Measurements from ENCODE around the gene ASRGL1. TPM values are rescaled to one million over a fixed set of nuclear protein-coding genes. Genes with fewer than 3 reads are reported as not detected.

The ASRGL1 gene
- total and polyA plus RNA-seq, 3 experiments from 2014 or later = 2.7 to 6.5 (median 6.1) TPM

GRCh38 chr11:62401811-62402210 is 64.6 kb downstream of the ASRGL1 start:
- H3K27ac Mint-ChIP-seq = peak overlapping the region; percentile 60 to 96 (median 87)
- Histone ChIP-seq H3K9me3 (ENCODE audit: low read length) (no peaks in the 10 kb centered on the region), H3K4me1 (ENCODE audit: insufficient read depth, low read length) (peaks cover 48% of the 10 kb centered on the region), H3K27ac (ENCODE audit: low read depth, low read length) (no peak overlapping the region), H3K4me3 (ENCODE audit: low read length) (peak overlapping the region; percentile 44), H3K27me3 (ENCODE audit: insufficient read depth, low read length, poor library complexity, severe bottlenecking) (no peaks in the 10 kb centered on the region), H3K36me3 (ENCODE audit: insufficient read depth, low read length) (no peaks in the 10 kb centered on the region)
- H3K4me1 Mint-ChIP-seq = peaks cover 23 to 42% (median 25%) of the 10 kb centered on the region in 3 donors
- peak overlapping the region; percentile 11 to 90 (median 77) for H3K4me3 Mint-ChIP-seq
- POLR2A ChIA-PET = interaction anchor here (0.7 kb wide), 1 partner anchor 142 kb away, joined by 11 read pairs; no protein-coding TSS in a partner anchor
- no peak for DNase-seq
- no peaks in the 10 kb centered on the region for H3K9me3 Mint-ChIP-seq
- no peaks in the 10 kb centered on the region for H3K27me3 Mint-ChIP-seq
- CTCF ChIA-PET = interaction anchor here (0.6 to 4.5 kb wide), 6 partner anchors 8 to 190 kb away, joined by 3 to 26 read pairs (median 4); partner anchors contain the start of gene TUT1
- H3K36me3 Mint-ChIP-seq = no peaks in the 10 kb centered on the region

- peak overlapping the region; percentile 44 for H3K4me3 ChIP-seq (ENCODE audit: low read length)
- peak overlapping the region; percentile 60 to 96 (median 87) for H3K27ac Mint-ChIP-seq
- peak overlapping the region; percentile 11 to 90 (median 77) for H3K4me3 Mint-ChIP-seq
- no peaks in the 10 kb centered on the region for H3K36me3 ChIP-seq (ENCODE audit: insufficient read depth, low read length)
- peaks cover 23 to 42% (median 25%) of the 10 kb centered on the region in 3 donors for H3K4me1 Mint-ChIP-seq
- H3K9me3 ChIP-seq (ENCODE audit: low read length) = no peaks in the 10 kb centered on the region
- POLR2A ChIA-PET = interaction anchor here (0.7 kb wide), 1 partner anchor 141 kb away, joined by 11 read pairs; no protein-coding TSS in a partner anchor
- CTCF ChIA-PET = interaction anchor here (0.6 to 4.5 kb wide), 7 partner anchors 9 to 189 kb away, joined by 3 to 26 read pairs (median 4); partner anchors contain the start of gene TUT1
- no peaks in the 10 kb centered on the region for H3K27me3 Mint-ChIP-seq
- DNase-seq = peak; percentile 6 to 64 (median 45)
- H3K4me1 ChIP-seq (ENCODE audit: insufficient read depth, low read length) = peaks cover 48% of the 10 kb centered on the region
- H3K27me3 ChIP-seq (ENCODE audit: insufficient read depth, low read length, poor library complexity, severe bottlenecking) = no peaks in the 10 kb centered on the region
- H3K27ac ChIP-seq (ENCODE audit: low read depth, low read length) = no peak overlapping the region
- no peaks in the 10 kb centered on the region for H3K36me3 Mint-ChIP-seq
- H3K9me3 Mint-ChIP-seq = no peaks in the 10 kb centered on the region
These were observed 65.1 kb downstream of the ASRGL1 start for GRCh38 chr11:62402226-62402959.

GRCh38 chr11:62402960-62403730 is 65.9 kb downstream of the ASRGL1 start:
- H3K9me3 ChIP-seq (ENCODE audit: low read length) = no peaks in the 10 kb centered on the region
- peaks cover 48% of the 10 kb centered on the region for H3K4me1 ChIP-seq (ENCODE audit: insufficient read depth, low read length)
- Mint-ChIP-seq H3K4me3 (peak overlapping the region; percentile 10 to 90 (median 71)), H3K27ac (peak overlapping the region; percentile 24 to 96 (median 84)), H3K36me3 (no peaks in the 10 kb centered on the region), H3K9me3 (no peaks in the 10 kb centered on the region), H3K4me1 (peaks cover 23 to 42% (median 25%) of the 10 kb centered on the region in 3 donors), H3K27me3 (no peaks in the 10 kb centered on the region)
- ChIA-PET POLR2A (no interaction called here), CTCF (interaction anchor here (1.3 to 4.5 kb wide), 4 partner anchors 9 to 21 kb away, joined by 4 to 26 read pairs (median 12); no protein-coding TSS in a partner anchor)
- no peaks in the 10 kb centered on the region for H3K27me3 ChIP-seq (ENCODE audit: insufficient read depth, low read length, poor library complexity, severe bottlenecking)
- no peaks in the 10 kb centered on the region for H3K36me3 ChIP-seq (ENCODE audit: insufficient read depth, low read length)
- H3K4me3 ChIP-seq (ENCODE audit: low read length) = peak overlapping the region; percentile 44
- no peak overlapping the region for H3K27ac ChIP-seq (ENCODE audit: low read depth, low read length)
- DNase-seq = no peak

GRCh38 chr11:62404435-62404834 is 67.2 kb downstream of the ASRGL1 start:
- H3K9me3 ChIP-seq (ENCODE audit: low read length) = no peaks in the 10 kb centered on the region
- no peak overlapping the region for H3K4me3 ChIP-seq (ENCODE audit: low read length)
- no peaks in the 10 kb centered on the region for H3K27me3 ChIP-seq (ENCODE audit: insufficient read depth, low read length, poor library complexity, severe bottlenecking)
- ChIA-PET CTCF (interaction anchor here (4.1 kb wide), 1 partner anchor 11 kb away, joined by 20 read pairs; no protein-coding TSS in a partner anchor), POLR2A (no interaction called here)
- H3K27ac ChIP-seq (ENCODE audit: low read depth, low read length) = no peak overlapping the region
- peaks cover 19 to 37% (median 23%) of the 10 kb centered on the region in 3 donors for H3K4me1 Mint-ChIP-seq
- H3K9me3 Mint-ChIP-seq = no peaks in the 10 kb centered on the region
- no peak for DNase-seq
- peaks cover 39% of the 10 kb centered on the region for H3K4me1 ChIP-seq (ENCODE audit: insufficient read depth, low read length)
- no peaks in the 10 kb centered on the region for H3K27me3 Mint-ChIP-seq
- H3K36me3 ChIP-seq (ENCODE audit: insufficient read depth, low read length) = no peaks in the 10 kb centered on the region
- H3K36me3 Mint-ChIP-seq = no peaks in the 10 kb centered on the region
- H3K4me3 Mint-ChIP-seq = peak overlapping the region in 1 of 7 donors; percentile 39
- H3K27ac Mint-ChIP-seq = peak overlapping the region in 2 of 8 donors; percentile 64 to 91

GRCh38 chr11:62404901-62405300 is 67.7 kb downstream of the ASRGL1 start:
- POLR2A ChIA-PET = no interaction called here
- H3K36me3 ChIP-seq (ENCODE audit: insufficient read depth, low read length) = no peaks in the 10 kb centered on the region
- peaks cover 19 to 34% (median 23%) of the 10 kb centered on the region in 3 donors for H3K4me1 Mint-ChIP-seq
- no peaks in the 10 kb centered on the region for H3K36me3 Mint-ChIP-seq
- peak overlapping the region in 3 of 8 donors; percentile 31 to 66 (median 64) for H3K27ac Mint-ChIP-seq
- no peaks in the 10 kb centered on the region for H3K27me3 Mint-ChIP-seq
- H3K4me3 ChIP-seq (ENCODE audit: low read length) = no peak overlapping the region
- no peaks in the 10 kb centered on the region for H3K9me3 ChIP-seq (ENCODE audit: low read length)
- DNase-seq = no peak
- no peak overlapping the region for H3K27ac ChIP-seq (ENCODE audit: low read depth, low read length)
- H3K27me3 ChIP-seq (ENCODE audit: insufficient read depth, low read length, poor library complexity, severe bottlenecking) = no peaks in the 10 kb centered on the region
- CTCF ChIA-PET = interaction anchor here (4.1 kb wide), 1 partner anchor 11 kb away, joined by 20 read pairs; no protein-coding TSS in a partner anchor
- peaks cover 34% of the 10 kb centered on the region for H3K4me1 ChIP-seq (ENCODE audit: insufficient read depth, low read length)
- no peak overlapping the region for H3K4me3 Mint-ChIP-seq
- no peaks in the 10 kb centered on the region for H3K9me3 Mint-ChIP-seq

- H3K27me3 ChIP-seq (ENCODE audit: insufficient read depth, low read length, poor library complexity, severe bottlenecking) = no peaks in the 10 kb centered on the region
- POLR2A ChIA-PET = no interaction called here
- no peaks in the 10 kb centered on the region for H3K9me3 ChIP-seq (ENCODE audit: low read length)
- H3K27ac ChIP-seq (ENCODE audit: low read depth, low read length) = no peak overlapping the region
- H3K36me3 ChIP-seq (ENCODE audit: insufficient read depth, low read length) = no peaks in the 10 kb centered on the region
- no peaks in the 10 kb centered on the region for H3K36me3 Mint-ChIP-seq
- no peaks in the 10 kb centered on the region for H3K9me3 Mint-ChIP-seq
- no peak for DNase-seq
- no peak overlapping the region for H3K4me3 ChIP-seq (ENCODE audit: low read length)
- peaks cover 19 to 27% (median 21%) of the 10 kb centered on the region in 3 donors for H3K4me1 Mint-ChIP-seq
- no peaks in the 10 kb centered on the region for H3K27me3 Mint-ChIP-seq
- H3K4me3 Mint-ChIP-seq = no peak overlapping the region
- CTCF ChIA-PET = interaction anchor here (1.1 to 1.9 kb wide), 5 partner anchors 11 to 155 kb away, joined by 3 to 10 read pairs (median 3); no protein-coding TSS in a partner anchor
- H3K4me1 ChIP-seq (ENCODE audit: insufficient read depth, low read length) = peaks cover 23% of the 10 kb centered on the region
- peak overlapping the region in 1 of 8 donors; percentile 92 for H3K27ac Mint-ChIP-seq
These were observed 68.8 kb downstream of the ASRGL1 start for GRCh38 chr11:62406034-62406433.

- Histone ChIP-seq H3K36me3 (ENCODE audit: insufficient read depth, low read length) (no peaks in the 10 kb centered on the region), H3K27ac (ENCODE audit: low read depth, low read length) (no peak overlapping the region), H3K9me3 (ENCODE audit: low read length) (no peaks in the 10 kb centered on the region), H3K4me3 (ENCODE audit: low read length) (no peak overlapping the region), H3K4me1 (ENCODE audit: insufficient read depth, low read length) (no peaks in the 10 kb centered on the region), H3K27me3 (ENCODE audit: insufficient read depth, low read length, poor library complexity, severe bottlenecking) (no peaks in the 10 kb centered on the region)
- no peak for DNase-seq
- Mint-ChIP-seq H3K27ac (peak overlapping the region in 1 of 8 donors; percentile 92), H3K9me3 (no peaks in the 10 kb centered on the region), H3K36me3 (no peaks in the 10 kb centered on the region), H3K27me3 (no peaks in the 10 kb centered on the region), H3K4me3 (no peak overlapping the region), H3K4me1 (no peaks in the 10 kb centered on the region)
- ChIA-PET CTCF (interaction anchor here (1.6 kb wide), 1 partner anchor 15 kb away, joined by 3 read pairs; no protein-coding TSS in a partner anchor), POLR2A (interaction anchor here (0.6 kb wide), 1 partner anchor 255 kb away, joined by 3 read pairs; the partner anchor contains the start of gene CSKMT)
These were observed 72.6 kb downstream of the ASRGL1 start for GRCh38 chr11:62409831-62410230.

Measured in CD8-positive, alpha-beta memory T cell (primary cell).